ENCODE results near the gene ZNF536. TPM values are rescaled to one million over a fixed set of nuclear protein-coding genes. Genes with fewer than 3 reads are reported as not detected.

ZNF536 gene
- total RNA-seq, 6 experiments from 2014 or later, result 0.25 TPM; not detected in 5

- intact Hi-C loops (cut with DNase I), result no loop called here
- ATAC-seq (no peak), DNase-seq (peak in 1 of 3 donors; percentile 23)
- Histone ChIP-seq H3K4me3 (no peak overlapping the region), H3K27me3 (no peaks in the 10 kb centered on the region), H3K9me3 (no peaks in the 10 kb centered on the region), H3K4me1 (no peaks in the 10 kb centered on the region), H3K36me3 (no peaks in the 10 kb centered on the region), H3K27ac (no peak overlapping the region)
- WGBS (ENCODE audit: insufficient coverage, low coverage, low lambda C conversion rate, missing lambda C conversion rate), result 63% methylated on average over 4 of the region's 12 CpGs
- no peak for TF ChIP-seq POLR2A (IDR thresholded peaks at IDR 0.05)
- no peak for TF ChIP-seq CTCF (IDR thresholded peaks at IDR 0.05)
Measured at GRCh38 chr19:30387311-30388115, 15.3 kb downstream of the ZNF536 start.

GRCh38 chr19:30388327-30388726, 16.1 kb downstream of the ZNF536 start:
- Histone ChIP-seq H3K27ac (no peak overlapping the region), H3K4me1 (no peaks in the 10 kb centered on the region), H3K36me3 (no peaks in the 10 kb centered on the region), H3K9me3 (no peaks in the 10 kb centered on the region), H3K4me3 (no peak overlapping the region), H3K27me3 (no peaks in the 10 kb centered on the region)
- WGBS (ENCODE audit: insufficient coverage, low coverage, low lambda C conversion rate, missing lambda C conversion rate), result 71% methylated on average over 1 of the region's 9 CpGs
- TF ChIP-seq CTCF (IDR thresholded peaks at IDR 0.05), result no peak
- TF ChIP-seq POLR2A (IDR thresholded peaks at IDR 0.05), result no peak
- intact Hi-C loops (cut with DNase I), result no loop called here
- ATAC-seq (no peak), DNase-seq (peak in 1 of 3 donors; percentile 33)

GRCh38 chr19:30388819-30389218, 16.6 kb downstream of the ZNF536 start:
- TF ChIP-seq POLR2A (IDR thresholded peaks at IDR 0.05), result no peak
- no peak for TF ChIP-seq CTCF (IDR thresholded peaks at IDR 0.05)
- Histone ChIP-seq H3K4me1 (no peaks in the 10 kb centered on the region), H3K36me3 (no peaks in the 10 kb centered on the region), H3K27ac (no peak overlapping the region), H3K4me3 (no peak overlapping the region), H3K9me3 (no peaks in the 10 kb centered on the region), H3K27me3 (no peaks in the 10 kb centered on the region)
- DNase-seq (peak in 1 of 3 donors; percentile 12), ATAC-seq (no peak)
- 63% methylated on average over 5 of the region's 5 CpGs for WGBS (ENCODE audit: insufficient coverage, low coverage, low lambda C conversion rate, missing lambda C conversion rate)
- intact Hi-C loops (cut with DNase I), result no loop called here

GRCh38 chr19:30390356-30390988, 18.3 kb downstream of the ZNF536 start:
- DNase-seq (peak in 1 of 3 donors; percentile 22), ATAC-seq (no peak)
- Histone ChIP-seq H3K4me1 (no peaks in the 10 kb centered on the region), H3K9me3 (no peaks in the 10 kb centered on the region), H3K27me3 (no peaks in the 10 kb centered on the region), H3K36me3 (no peaks in the 10 kb centered on the region), H3K4me3 (no peak overlapping the region), H3K27ac (no peak overlapping the region)
- WGBS (ENCODE audit: insufficient coverage, low coverage, low lambda C conversion rate, missing lambda C conversion rate), result no CpG with 5 or more reads among the region's 9 CpGs
- TF ChIP-seq POLR2A (IDR thresholded peaks at IDR 0.05) (no peak), CTCF (IDR thresholded peaks at IDR 0.05) (no peak)
- intact Hi-C loops (cut with DNase I), result no loop called here

Measured in right lobe of liver (tissue), 6 donors.